ENCODE measurements around the gene NXPH2. TPM values are rescaled to one million over a fixed set of nuclear protein-coding genes. Genes with fewer than 3 reads are reported as not detected.

Gene NXPH2
- total and polyA plus RNA-seq, 2 of the 13 experiments (the other 11 are each of a cell fraction or from before 2014, with no cell fraction given) = not detected

GRCh38 chr2:138720035-138720838 is 60.0 kb downstream of the NXPH2 start (continued):
- TF ChIP-seq SYNCRIP (IDR thresholded peaks at IDR 0.05; ENCODE audit: insufficient read depth, low read depth, low read length) (no peak), TARDBP (CRISPR knock-in tag; IDR thresholded peaks at IDR 0.05) (0 out of 2 replicates have a peak, but pooled peaks have one; percentile 42), BCL6 (CRISPR knock-in tag; IDR thresholded peaks at IDR 0.05) (peak; percentile 52; the same call in 1 of the 2 replicates), SMARCE1 (IDR thresholded peaks at IDR 0.05; ENCODE audit: borderline replicate concordance) (no peak), ADNP (CRISPR knock-in tag; IDR thresholded peaks at IDR 0.05) (no peak), THRA (CRISPR knock-in tag; IDR thresholded peaks at IDR 0.05; ENCODE audit: borderline replicate concordance) (no peak), IKZF4 (CRISPR knock-in tag; IDR thresholded peaks at IDR 0.05; ENCODE audit: borderline replicate concordance, low read depth, not compliant biosample characterization) (no peak), ZNF598 (CRISPR knock-in tag; IDR thresholded peaks at IDR 0.05; ENCODE audit: borderline replicate concordance) (no peak), ZNF251 (CRISPR knock-in tag; IDR thresholded peaks at IDR 0.05) (no peak), GPN1 (CRISPR knock-in tag; IDR thresholded peaks at IDR 0.05; ENCODE audit: borderline replicate concordance) (no peak), HHEX (CRISPR knock-in tag; IDR thresholded peaks at IDR 0.05) (no peak), ZNF569 (CRISPR knock-in tag; IDR thresholded peaks at IDR 0.05; ENCODE audit: borderline replicate concordance) (no peak), ZBTB4 (CRISPR knock-in tag; IDR thresholded peaks at IDR 0.05; ENCODE audit: borderline replicate concordance) (no peak), TFAP4 (IDR thresholded peaks at IDR 0.05; ENCODE audit: borderline replicate concordance, low read depth) (no peak), SIN3B (IDR thresholded peaks at IDR 0.05; ENCODE audit: low read length) (no peak)
- TF ChIP-seq, protein P1, sequence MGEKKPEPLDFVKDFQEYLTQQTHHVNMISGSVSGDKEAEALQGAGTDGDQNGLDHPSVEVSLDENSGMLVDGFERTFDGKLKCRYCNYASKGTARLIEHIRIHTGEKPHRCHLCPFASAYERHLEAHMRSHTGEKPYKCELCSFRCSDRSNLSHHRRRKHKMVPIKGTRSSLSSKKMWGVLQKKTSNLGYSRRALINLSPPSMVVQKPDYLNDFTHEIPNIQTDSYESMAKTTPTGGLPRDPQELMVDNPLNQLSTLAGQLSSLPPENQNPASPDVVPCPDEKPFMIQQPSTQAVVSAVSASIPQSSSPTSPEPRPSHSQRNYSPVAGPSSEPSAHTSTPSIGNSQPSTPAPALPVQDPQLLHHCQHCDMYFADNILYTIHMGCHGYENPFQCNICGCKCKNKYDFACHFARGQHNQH (CRISPR knock-in tag; IDR thresholded peaks at IDR 0.05) = no peak
- TF ChIP-seq, protein P2, sequence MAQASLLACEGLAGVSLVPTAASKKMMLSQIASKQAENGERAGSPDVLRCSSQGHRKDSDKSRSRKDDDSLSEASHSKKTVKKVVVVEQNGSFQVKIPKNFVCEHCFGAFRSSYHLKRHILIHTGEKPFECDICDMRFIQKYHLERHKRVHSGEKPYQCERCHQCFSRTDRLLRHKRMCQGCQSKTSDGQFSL (CRISPR knock-in tag; IDR thresholded peaks at IDR 0.05) = no peak
- TF ChIP-seq, protein P3, sequence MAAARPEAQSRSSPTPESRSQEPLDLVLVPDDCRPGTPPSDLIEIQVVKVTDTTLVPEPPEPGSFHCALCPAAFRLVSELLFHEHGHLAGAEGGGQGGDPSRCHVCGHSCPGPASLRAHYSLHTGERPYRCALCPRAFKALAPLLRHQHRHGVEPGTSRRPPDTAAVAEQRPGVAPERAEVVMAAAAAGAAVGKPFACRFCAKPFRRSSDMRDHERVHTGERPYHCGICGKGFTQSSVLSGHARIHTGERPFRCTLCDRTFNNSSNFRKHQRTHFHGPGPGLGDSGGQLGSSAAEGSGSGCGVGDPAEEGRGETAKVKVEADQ (CRISPR knock-in tag; IDR thresholded peaks at IDR 0.05; ENCODE audit: borderline replicate concordance) = no peak
- TF ChIP-seq, protein P4, sequence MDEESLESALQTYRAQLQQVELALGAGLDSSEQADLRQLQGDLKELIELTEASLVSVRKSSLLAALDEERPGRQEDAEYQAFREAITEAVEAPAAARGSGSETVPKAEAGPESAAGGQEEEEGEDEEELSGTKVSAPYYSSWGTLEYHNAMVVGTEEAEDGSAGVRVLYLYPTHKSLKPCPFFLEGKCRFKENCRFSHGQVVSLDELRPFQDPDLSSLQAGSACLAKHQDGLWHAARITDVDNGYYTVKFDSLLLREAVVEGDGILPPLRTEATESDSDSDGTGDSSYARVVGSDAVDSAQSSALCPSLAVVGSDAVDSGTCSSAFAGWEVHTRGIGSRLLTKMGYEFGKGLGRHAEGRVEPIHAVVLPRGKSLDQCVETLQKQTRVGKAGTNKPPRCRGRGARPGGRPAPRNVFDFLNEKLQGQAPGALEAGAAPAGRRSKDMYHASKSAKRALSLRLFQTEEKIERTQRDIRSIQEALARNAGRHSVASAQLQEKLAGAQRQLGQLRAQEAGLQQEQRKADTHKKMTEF (CRISPR knock-in tag; IDR thresholded peaks at IDR 0.05) = no peak

Measured in HepG2 (cell line).